ENCODE measurements around the gene FHAD1.

GRCh38 chr1:15384301-15384901 lies 137.4 kb downstream of the FHAD1 start:
- TF ChIP-seq CTCF (IDR thresholded peaks at IDR 0.05; ENCODE audit: low read length) (no peak), EZH2 (optimal IDR thresholded peaks at IDR 0.05; ENCODE audit: low read depth, low read length) (no peak), EZH2phosphoT487 (IDR thresholded peaks at IDR 0.05; ENCODE audit: low read length) (no peak)

Measured in MM.1S (cell line).